Measurements from ENCODE around the gene MMP14. TPM values are rescaled to one million over a fixed set of nuclear protein-coding genes. Genes with fewer than 3 reads are reported as not detected.

The MMP14 gene
- total and polyA plus RNA-seq, 2 of the 13 experiments (the other 11 are each of a cell fraction or from before 2014, with no cell fraction given), result 5.2 to 9.8 TPM

- TF ChIP-seq ZBTB40 (IDR thresholded peaks at IDR 0.05), result no peak
- TF ChIP-seq ZBTB40 (CRISPR knock-in tag; IDR thresholded peaks at IDR 0.05), result peak; percentile 74
- no peak for TF ChIP-seq ZKSCAN1 (IDR thresholded peaks at IDR 0.05; ENCODE audit: low read length)
- no peak for TF ChIP-seq ZNF530 (CRISPR knock-in tag; IDR thresholded peaks at IDR 0.05; ENCODE audit: low read depth)
- 0 out of 2 replicates have a peak, but pooled peaks have one; percentile 8 for TF ChIP-seq CBFB (CRISPR knock-in tag; IDR thresholded peaks at IDR 0.05)
These were observed 35.0 kb downstream of the MMP14 start, which contains the start of gene LRP10 (continued) for GRCh38 chr14:22871224-22872032.
